ENCODE measurements around the gene FGFBP2.

The FGFBP2 gene

GRCh38 chr4:15963001-15963451 is at the start of gene FGFBP2:
Gene FGFBP2, minus strand, starts transcription at chr4:15963175. Its CDS starts 46 bp downstream, at chr4:15963129.
- peak in 1 of 2 donors; percentile 41 for DNase-seq (ENCODE audit: low read depth in 1 of 2, low spot score in 1 of 2)

GRCh38 chr4:16011173-16011572 is 48.2 kb upstream of the FGFBP2 start:
- DNase-seq (ENCODE audit: low read depth in 1 of 2, low spot score in 1 of 2) = no peak

- DNase-seq (ENCODE audit: low read depth in 1 of 2, low spot score in 1 of 2) = no peak
Measured at GRCh38 chr4:16009153-16009552, 46.2 kb upstream of the FGFBP2 start.

- DNase-seq (ENCODE audit: low read depth in 1 of 2, low spot score in 1 of 2) = no peak
Measured at GRCh38 chr4:16007471-16008095, 44.6 kb upstream of the FGFBP2 start.

- DNase-seq (ENCODE audit: low read depth in 1 of 2, low spot score in 1 of 2) = no peak
Measured at GRCh38 chr4:16006771-16007446, 43.9 kb upstream of the FGFBP2 start.

- DNase-seq (ENCODE audit: low read depth in 1 of 2, low spot score in 1 of 2) = no peak
Measured at GRCh38 chr4:16005676-16006075, 42.7 kb upstream of the FGFBP2 start.

GRCh38 chr4:16001484-16001858 is 38.5 kb upstream of the FGFBP2 start:
- DNase-seq (ENCODE audit: low read depth in 1 of 2, low spot score in 1 of 2) = peak; percentile 4 to 37

- DNase-seq (ENCODE audit: low read depth in 1 of 2, low spot score in 1 of 2) = no peak
Measured at GRCh38 chr4:16000708-16001483, 37.9 kb upstream of the FGFBP2 start.

- no peak for DNase-seq (ENCODE audit: low read depth in 1 of 2, low spot score in 1 of 2)
Measured at GRCh38 chr4:15996773-15997172, 33.8 kb upstream of the FGFBP2 start.

GRCh38 chr4:15995826-15996225 is 32.9 kb upstream of the FGFBP2 start:
- no peak for DNase-seq (ENCODE audit: low read depth in 1 of 2, low spot score in 1 of 2)

GRCh38 chr4:15992167-15992485 is 29.2 kb upstream of the FGFBP2 start:
- no peak for DNase-seq (ENCODE audit: low read depth in 1 of 2, low spot score in 1 of 2)

GRCh38 chr4:15990570-15991285 is 27.8 kb upstream of the FGFBP2 start:
- DNase-seq (ENCODE audit: low read depth in 1 of 2, low spot score in 1 of 2) = no peak

GRCh38 chr4:15989424-15989823 is 26.4 kb upstream of the FGFBP2 start:
- DNase-seq (ENCODE audit: low read depth in 1 of 2, low spot score in 1 of 2) = no peak

GRCh38 chr4:15988222-15988621 is 25.2 kb upstream of the FGFBP2 start:
- DNase-seq (ENCODE audit: low read depth in 1 of 2, low spot score in 1 of 2) = no peak

GRCh38 chr4:15986907-15987306 is 23.9 kb upstream of the FGFBP2 start:
- no peak for DNase-seq (ENCODE audit: low read depth in 1 of 2, low spot score in 1 of 2)

GRCh38 chr4:15983610-15984009 is 20.6 kb upstream of the FGFBP2 start:
- DNase-seq (ENCODE audit: low read depth in 1 of 2, low spot score in 1 of 2) = no peak

- DNase-seq (ENCODE audit: low read depth in 1 of 2, low spot score in 1 of 2) = no peak
Measured at GRCh38 chr4:15982842-15983524, 20.0 kb upstream of the FGFBP2 start.

- no peak for DNase-seq (ENCODE audit: low read depth in 1 of 2, low spot score in 1 of 2)
Measured at GRCh38 chr4:15976456-15977447, 13.8 kb upstream of the FGFBP2 start.

GRCh38 chr4:15971068-15971801 is 8.3 kb upstream of the FGFBP2 start:
- no peak for DNase-seq (ENCODE audit: low read depth in 1 of 2, low spot score in 1 of 2)

All from activated CD4-positive, alpha-beta T cell treated with anti-CD3 and anti-CD28 coated beads, Interleukin-2, amount 50 U/mL, for 24 hours (primary cell).